Testis (tissue), 3 donors: ENCODE data around the gene PCBP3. TPM values are rescaled to one million over a fixed set of nuclear protein-coding genes. Genes with fewer than 3 reads are reported as not detected.

Experiments used
- DNase-seq: peaks from one replicate; pipeline ENCODE4 v3.0.0-alpha.2; 2019
- H3K27ac ChIP-seq, 2 donors: fragments of 200-600 bp; sonication (generic); one replicate each; pipeline ENCODE4 v1.5.1; 2019
- H3K27me3 ChIP-seq: fragments of 200-600 bp; sonication (generic); one replicate; pipeline ENCODE4 v1.5.1; 2019
- H3K36me3 ChIP-seq: fragments of 200-600 bp; sonication (generic); one replicate; pipeline ENCODE4 v1.5.1; 2017; ENCODE audit warnings: low read depth; ENCODE audit errors: missing control alignments
- H3K4me1 ChIP-seq: fragments of 200-600 bp; sonication (generic); one replicate; pipeline ENCODE4 v1.5.1; 2019
- H3K4me3 ChIP-seq, 2 donors: fragments of 200-600 bp; sonication (generic); one replicate each; pipeline ENCODE4 v1.5.1; 2017 to 2019
- H3K9me3 ChIP-seq: fragments of 200-600 bp; sonication (generic); one replicate; pipeline ENCODE4 v1.5.1; 2017
- CTCF ChIP-seq, 3 experiments: fragments of 450-650 bp in 2 of 3; fragments of 200-600 bp in 1 of 3; sonication (generic) in 1 of 3; IDR thresholded peaks; one replicate each; pipeline ENCODE4 v1.5.1; 2016 to 2019; ENCODE audit warnings: antibody characterized with exemption in 3 of 3, mild to moderate bottlenecking in 2 of 3, moderate library complexity in 1 of 3
- POLR2A ChIP-seq: fragments of 450-650 bp; IDR thresholded peaks from one replicate; pipeline ENCODE4 v1.6.1; 2017; ENCODE audit warnings: antibody characterized with exemption, mild to moderate bottlenecking, moderate library complexity
- WGBS, 2 donors: methylation state at CpG; one replicate each; pipeline ENCODE4 v1.1.5; 2018; 5-methylcytosine and 5-hydroxymethylcytosine counted together
- intact Hi-C: fragments of 100-400 bp; cut with DNase I; formaldehyde crosslinking; loops from one replicate; pipeline ENCODE4 v1.15.1; 2023; ENCODE audit warnings: low total_unique reads
- polyA plus RNA-seq: library from polyadenylated mRNA; stranded (reverse); fragments of 350-450 nt; fragmentation: Illumina TruSeq; extraction: RNeasy Lipid Tissue Mini Kit (QIAGEN cat#74804); gene quantifications from one replicate; pipeline ENCODE4 v1.2.3, GENCODE V29; 2014; ENCODE audit warnings: low read depth, low replicate concordance; ENCODE audit not compliant: insufficient read depth
- total RNA-seq, 2 donors: library from RNA; depleted of rRNA; stranded (reverse); fragments of >200 nt; gene quantifications; one replicate each; pipeline ENCODE4 v1.2.3, GENCODE V29; 2016

Gene PCBP3
- total and polyA plus RNA-seq, 3 donors from 2014 or later = 35.7 to 58.3 (median 38.0) TPM

- DNase-seq = no peak
- Histone ChIP-seq H3K36me3 (no peaks in the 10 kb centered on the region), H3K9me3 (no peaks in the 10 kb centered on the region), H3K4me3 (no peak overlapping the region), H3K4me1 (no peaks in the 10 kb centered on the region), H3K27ac (no peak overlapping the region), H3K27me3 (no peaks in the 10 kb centered on the region)
- 95% methylated on average over 5 to 8 of the region's 8 CpGs for WGBS, 2 donors
- intact Hi-C loops = no loop called here
- TF ChIP-seq POLR2A (no peak), CTCF (IDR thresholded peaks at IDR 0.05) (no peak)
These were observed 200.7 kb downstream of the PCBP3 start for GRCh38 chr21:45844181-45844580.

- H3K4me3 ChIP-seq = no peak overlapping the region
- TF ChIP-seq POLR2A (no peak), CTCF (IDR thresholded peaks at IDR 0.05) (no peak)
- DNase-seq = no peak
- intact Hi-C loops = no loop called here
- H3K27ac ChIP-seq = no peak overlapping the region
- H3K36me3 ChIP-seq = no peaks in the 10 kb centered on the region
- WGBS, 2 donors = 89 to 93% methylated on average over 12 of the region's 12 CpGs
- no peaks in the 10 kb centered on the region for H3K27me3 ChIP-seq
- no peaks in the 10 kb centered on the region for H3K4me1 ChIP-seq
- H3K9me3 ChIP-seq = no peaks in the 10 kb centered on the region
These were observed 201.7 kb downstream of the PCBP3 start for GRCh38 chr21:45845063-45845769.

GRCh38 chr21:45845770-45846090, 202.2 kb downstream of the PCBP3 start:
- Histone ChIP-seq H3K4me3 (no peak overlapping the region), H3K27me3 (no peaks in the 10 kb centered on the region), H3K4me1 (no peaks in the 10 kb centered on the region), H3K36me3 (no peaks in the 10 kb centered on the region), H3K27ac (no peak overlapping the region), H3K9me3 (no peaks in the 10 kb centered on the region)
- TF ChIP-seq POLR2A (no peak), CTCF (IDR thresholded peaks at IDR 0.05) (no peak)
- intact Hi-C loops = no loop called here
- WGBS, 2 donors = 65 to 71% methylated on average over 3 of the region's 3 CpGs
- no peak for DNase-seq

DNA sequence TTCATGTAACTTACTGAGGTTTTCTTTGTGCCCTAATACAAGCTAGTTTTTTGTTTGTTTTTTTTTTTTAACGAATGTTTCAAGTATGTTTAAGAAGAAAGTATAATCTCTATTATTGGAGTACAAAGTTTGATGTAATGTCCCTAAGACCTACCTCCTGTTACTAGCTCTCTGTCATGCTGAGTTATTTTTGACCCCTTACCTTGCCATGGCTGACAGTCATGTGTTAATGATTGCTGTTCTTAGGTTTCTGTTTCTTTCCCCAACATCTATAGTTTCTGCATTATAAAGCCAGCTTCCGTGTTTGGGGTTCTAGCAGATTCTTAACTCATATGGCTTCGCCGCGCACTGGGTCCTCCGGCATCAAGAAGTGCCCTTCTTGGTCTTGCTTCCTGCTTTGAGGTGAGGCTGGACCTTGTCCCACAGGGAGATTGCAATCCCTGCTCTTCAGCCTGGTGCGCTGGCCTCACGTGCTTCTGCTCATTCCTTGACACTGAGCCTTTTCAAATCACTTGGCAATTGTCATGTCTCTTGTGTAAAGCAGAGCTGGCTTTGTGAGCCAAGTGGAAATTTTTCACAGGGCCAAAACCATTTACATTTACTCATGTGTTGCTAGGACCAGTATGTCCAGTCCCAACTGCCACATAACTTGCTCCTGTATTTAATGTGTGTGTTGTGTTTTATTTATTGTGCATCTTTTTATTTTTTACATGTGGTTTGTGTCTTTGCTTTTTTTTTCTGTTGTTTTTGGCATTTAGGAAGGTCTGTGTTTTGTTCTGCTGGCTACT, 203.0 kb downstream of the PCBP3 start:
- H3K4me1 ChIP-seq = no peaks in the 10 kb centered on the region
- peak; percentile 25 for DNase-seq
- H3K4me3 ChIP-seq = no peak overlapping the region
- no peaks in the 10 kb centered on the region for H3K27me3 ChIP-seq
- H3K36me3 ChIP-seq = no peaks in the 10 kb centered on the region
- TF ChIP-seq POLR2A (no peak), CTCF (IDR thresholded peaks at IDR 0.05) (no peak)
- no peak overlapping the region for H3K27ac ChIP-seq
- H3K9me3 ChIP-seq = no peaks in the 10 kb centered on the region
- intact Hi-C loops = no loop called here
- 74 to 79% methylated on average over 8 of the region's 8 CpGs for WGBS, 2 donors
